Measurements from ENCODE around the gene NIPBL. TPM values are rescaled to one million over a fixed set of nuclear protein-coding genes. Genes with fewer than 3 reads are reported as not detected.
A peak's percentile ranks its signal among the peaks of the same experiment; 100 is the strongest.
"Not testable (repeated sequence)": the region's sequence is repeated elsewhere in the genome, so short reads cannot be mapped to it uniquely, and the experiment has no call there.

NIPBL gene
- total RNA-seq, 1 experiment from 2014 or later, result 14.7 TPM

GRCh38 chr5:36900283-36900682 is 23.7 kb downstream of the NIPBL start:
- no peak for DNase-seq (ENCODE audit: low read depth)

- not testable (repeated sequence) for DNase-seq (ENCODE audit: low read depth)
Observed at GRCh38 chr5:36901077-36901476, 24.5 kb downstream of the NIPBL start.

DNA sequence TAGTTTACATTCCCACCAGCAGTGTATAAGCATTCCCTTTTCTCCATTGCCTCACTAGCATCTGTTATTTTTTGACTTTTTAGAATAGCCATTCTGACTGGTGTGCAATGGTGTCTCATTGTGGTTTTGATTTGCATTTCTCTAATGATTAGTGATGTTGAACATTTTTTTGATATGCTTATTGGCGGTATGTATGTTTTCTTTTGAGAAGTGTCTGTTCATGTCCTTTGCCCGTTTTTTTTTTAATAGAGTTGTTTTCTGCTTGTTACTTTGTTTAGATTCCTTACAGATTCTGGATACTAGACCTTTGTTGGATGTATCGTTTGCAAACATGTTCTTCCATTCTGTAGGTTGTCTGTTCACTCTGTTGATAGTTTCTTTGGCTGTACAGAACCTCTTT is 25.3 kb downstream of the NIPBL start:
- no peak for DNase-seq (ENCODE audit: low read depth)

GRCh38 chr5:36902353-36902752 is 25.8 kb downstream of the NIPBL start:
- DNase-seq (ENCODE audit: low read depth), result no peak

GRCh38 chr5:36904677-36905076 is 28.1 kb downstream of the NIPBL start:
- no peak for DNase-seq (ENCODE audit: low read depth)

GRCh38 chr5:36908544-36909260 is 32.1 kb downstream of the NIPBL start:
- no peak for DNase-seq (ENCODE audit: low read depth)

- peak; percentile 45 for DNase-seq (ENCODE audit: low read depth)
Observed at GRCh38 chr5:36915653-36916052, 39.1 kb downstream of the NIPBL start.

GRCh38 chr5:36916614-36917013 is 40.0 kb downstream of the NIPBL start:
- not testable (repeated sequence) for DNase-seq (ENCODE audit: low read depth)

DNA sequence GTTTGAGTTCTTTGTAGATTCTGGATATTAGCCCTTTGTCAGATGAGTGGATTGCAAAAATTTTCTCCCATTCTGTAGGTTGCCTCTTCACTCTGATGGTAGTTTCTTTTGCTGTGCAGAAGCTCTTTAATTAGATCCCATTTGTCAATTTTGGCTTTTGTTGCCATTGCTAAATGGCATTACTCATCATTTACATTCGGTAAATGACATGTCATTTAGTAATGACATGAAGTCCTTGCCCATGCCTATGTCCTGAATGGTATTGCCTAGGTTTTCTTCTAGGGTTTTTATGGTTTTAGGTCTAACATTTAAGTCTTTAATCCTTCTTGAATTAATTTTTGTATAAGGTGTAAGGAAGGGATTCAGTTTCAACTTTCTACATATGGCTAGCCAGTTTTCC is 40.8 kb downstream of the NIPBL start:
- DNase-seq (ENCODE audit: low read depth), result not testable (repeated sequence)

DNA sequence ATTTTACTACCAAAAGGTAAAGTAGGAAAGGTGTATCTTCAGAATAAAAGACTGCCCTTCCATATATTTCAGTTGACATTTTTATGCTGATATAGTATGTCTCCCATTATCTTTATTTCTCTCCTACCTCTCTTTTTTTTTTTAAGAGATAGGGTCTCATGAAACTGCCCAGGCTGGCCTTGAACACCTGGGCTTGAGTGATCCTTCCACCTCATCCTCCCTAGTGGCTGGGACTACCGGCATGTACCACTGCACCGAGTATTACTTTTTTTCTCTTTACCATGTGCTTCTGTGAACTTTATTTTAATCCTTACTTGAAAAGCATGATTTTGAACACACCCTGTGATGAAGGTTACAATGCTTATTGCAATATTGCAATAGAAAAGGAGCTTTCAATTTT is 42.7 kb downstream of the NIPBL start:
- DNase-seq (ENCODE audit: low read depth), result no peak

- no peak for DNase-seq (ENCODE audit: low read depth)
Observed at GRCh38 chr5:36919650-36920049, 43.1 kb downstream of the NIPBL start.

GRCh38 chr5:36928947-36929346 is 52.4 kb downstream of the NIPBL start:
- DNase-seq (ENCODE audit: low read depth), result peak; percentile 87

DNA sequence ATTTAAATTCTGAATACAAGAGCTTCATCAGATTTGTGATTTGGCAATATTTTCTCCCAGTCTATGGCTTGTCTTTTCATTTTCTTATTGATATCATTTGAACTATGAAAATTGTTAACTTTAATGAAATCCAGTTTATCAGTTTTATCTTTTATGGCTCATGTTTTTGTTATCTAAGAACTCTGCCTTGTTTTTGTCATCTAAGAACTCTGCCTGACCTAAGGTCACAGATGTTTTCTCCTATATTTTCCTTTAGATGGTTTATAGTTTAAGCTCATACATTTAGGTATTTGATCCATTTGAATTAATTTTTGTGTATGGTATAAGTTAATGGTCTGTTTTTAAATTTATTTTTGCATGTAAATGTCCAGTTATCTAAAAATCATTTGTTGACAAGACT is 52.9 kb downstream of the NIPBL start:
- no peak for DNase-seq (ENCODE audit: low read depth)

DNA sequence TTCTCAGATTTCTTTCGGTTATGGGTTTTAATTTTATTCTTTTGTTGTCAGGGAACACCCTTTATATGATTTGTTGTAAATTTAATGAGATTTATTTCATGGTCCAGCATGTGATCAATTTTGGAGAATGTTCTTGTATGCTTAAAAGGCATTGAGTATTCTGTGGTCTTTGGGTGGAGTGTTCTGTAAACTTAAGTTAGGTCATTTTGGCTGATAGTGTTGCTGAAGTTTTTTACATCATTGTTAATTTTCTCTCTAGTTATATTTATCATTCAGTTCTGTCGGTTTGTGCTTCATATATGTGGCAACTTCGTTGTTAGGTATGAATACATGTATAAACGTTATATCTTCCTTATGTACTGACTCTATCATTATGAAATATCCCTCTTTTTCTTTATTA is 55.5 kb downstream of the NIPBL start:
- DNase-seq (ENCODE audit: low read depth), result no peak

DNA sequence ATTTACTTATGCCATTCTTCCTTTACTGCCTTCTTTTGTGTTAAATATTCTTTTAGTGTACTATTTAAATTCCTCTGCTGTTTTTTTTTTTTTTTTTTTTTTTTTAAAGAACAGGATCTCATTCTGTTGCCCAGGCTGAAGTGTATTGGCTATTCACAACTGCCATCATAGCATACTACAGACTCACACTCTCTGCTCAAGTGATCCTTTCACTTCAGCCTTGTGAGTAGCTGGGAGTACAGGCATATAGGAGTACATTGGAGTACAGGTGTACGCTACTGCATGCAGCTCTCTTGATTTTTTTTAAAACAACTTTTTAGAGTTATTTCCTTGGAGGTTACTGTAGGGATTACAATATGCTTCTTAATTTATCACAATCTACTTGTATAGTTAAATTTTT is 56.1 kb downstream of the NIPBL start:
- no peak for DNase-seq (ENCODE audit: low read depth)

DNA sequence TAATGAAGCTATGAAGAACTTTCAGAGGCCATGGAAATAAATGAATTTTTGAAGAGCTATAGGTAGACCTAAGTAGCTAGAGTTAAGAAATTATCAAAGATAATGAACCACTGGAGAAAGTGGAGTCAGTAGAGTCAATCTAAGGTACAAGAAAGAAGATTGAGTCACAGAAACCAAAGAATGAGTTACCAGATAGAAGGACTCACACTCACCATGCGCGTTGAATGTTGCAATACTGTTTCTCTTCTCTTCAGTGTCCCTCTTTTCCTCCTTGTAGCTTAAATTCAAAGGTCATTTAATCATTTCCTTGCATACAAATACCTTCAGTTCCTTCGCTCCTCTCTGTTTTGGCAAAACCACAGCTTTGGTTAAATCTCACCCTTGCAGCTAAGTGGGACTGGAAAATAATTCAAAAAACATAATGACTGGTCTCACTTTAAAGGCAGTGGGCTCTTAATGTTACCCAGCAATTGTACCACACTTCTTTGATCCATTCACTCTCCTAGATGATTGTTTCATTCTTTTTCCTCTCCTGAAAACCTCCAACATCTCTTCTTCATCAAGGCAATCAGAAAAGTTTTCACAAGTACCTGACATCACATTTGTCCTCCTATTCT is 58.3 kb downstream of the NIPBL start:
- DNase-seq (ENCODE audit: low read depth), result no peak

GRCh38 chr5:36935805-36936204 is 59.2 kb downstream of the NIPBL start:
- no peak for DNase-seq (ENCODE audit: low read depth)

- DNase-seq (ENCODE audit: low read depth), result no peak
Observed at GRCh38 chr5:36936309-36936708, 59.7 kb downstream of the NIPBL start.

- no peak for DNase-seq (ENCODE audit: low read depth)
Observed at GRCh38 chr5:36938129-36938528, 61.6 kb downstream of the NIPBL start.

- DNase-seq (ENCODE audit: low read depth), result no peak
Observed at GRCh38 chr5:36939969-36940858, 63.6 kb downstream of the NIPBL start.

- DNase-seq (ENCODE audit: low read depth), result no peak
Observed at GRCh38 chr5:36943584-36943983, 67.0 kb downstream of the NIPBL start.

GRCh38 chr5:36944024-36944423 is 67.5 kb downstream of the NIPBL start:
- no peak for DNase-seq (ENCODE audit: low read depth)
